AML-193 (cell line): Measurements from ENCODE around the gene NIFK.
"Not testable (repeated sequence)": the region's sequence is repeated elsewhere in the genome, so short reads cannot be mapped to it uniquely, and the experiment has no call there.

Experiments used
- DNase-seq, 2 experiments: peaks; one replicate each; lab custom pipeline; 2025; lab: John Stamatoyannopoulos, UW

Gene NIFK

DNA sequence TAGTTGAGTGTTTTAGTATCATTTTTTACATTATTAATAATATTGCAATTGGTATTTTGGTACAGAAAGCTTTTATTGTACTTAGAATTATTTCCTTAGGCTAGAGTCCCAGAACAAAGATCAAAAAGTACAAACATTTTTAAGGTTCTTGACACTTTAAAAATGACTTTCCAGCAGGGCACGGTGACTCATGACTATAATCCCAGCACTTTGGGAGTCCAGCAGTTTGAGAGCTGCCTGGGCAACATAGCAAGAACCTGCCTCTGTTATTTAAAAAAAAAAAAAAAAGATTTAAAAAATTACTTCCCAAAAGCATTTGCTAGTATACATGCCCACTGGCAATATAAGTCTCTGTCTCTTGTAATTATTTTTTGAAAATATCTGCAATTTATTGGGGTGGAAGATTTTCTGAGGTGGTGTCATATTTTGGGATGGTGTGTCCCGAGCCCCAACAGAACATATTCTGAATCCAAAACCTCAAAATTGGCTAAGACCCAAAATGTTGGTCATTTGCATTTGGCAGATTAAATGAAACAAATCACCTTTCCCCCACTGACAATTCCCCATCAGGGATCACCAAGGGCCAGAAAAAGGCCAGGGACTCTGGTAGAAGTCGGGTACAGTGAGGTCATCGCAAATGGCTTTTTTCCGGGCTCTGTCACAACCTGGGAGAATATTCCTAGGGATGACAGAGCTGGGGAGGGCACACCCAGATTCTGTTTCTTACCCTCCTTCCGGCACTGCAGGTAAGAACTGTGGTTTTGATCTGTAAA lies 42.1 kb downstream of the NIFK start:
- DNase-seq, result no peak

- DNase-seq, result not testable (repeated sequence)
Measured at GRCh38 chr2:121690572-121690971, 46.1 kb downstream of the NIFK start.

GRCh38 chr2:121690095-121690494 lies 46.6 kb downstream of the NIFK start:
- DNase-seq, result no peak

GRCh38 chr2:121689356-121689755 lies 47.3 kb downstream of the NIFK start:
- no peak for DNase-seq

- no peak for DNase-seq
Measured at GRCh38 chr2:121688820-121689219, 47.9 kb downstream of the NIFK start.

- DNase-seq, result no peak
Measured at GRCh38 chr2:121686902-121687301, 49.8 kb downstream of the NIFK start.

- no peak for DNase-seq
Measured at GRCh38 chr2:121686218-121686617, 50.5 kb downstream of the NIFK start.

DNA sequence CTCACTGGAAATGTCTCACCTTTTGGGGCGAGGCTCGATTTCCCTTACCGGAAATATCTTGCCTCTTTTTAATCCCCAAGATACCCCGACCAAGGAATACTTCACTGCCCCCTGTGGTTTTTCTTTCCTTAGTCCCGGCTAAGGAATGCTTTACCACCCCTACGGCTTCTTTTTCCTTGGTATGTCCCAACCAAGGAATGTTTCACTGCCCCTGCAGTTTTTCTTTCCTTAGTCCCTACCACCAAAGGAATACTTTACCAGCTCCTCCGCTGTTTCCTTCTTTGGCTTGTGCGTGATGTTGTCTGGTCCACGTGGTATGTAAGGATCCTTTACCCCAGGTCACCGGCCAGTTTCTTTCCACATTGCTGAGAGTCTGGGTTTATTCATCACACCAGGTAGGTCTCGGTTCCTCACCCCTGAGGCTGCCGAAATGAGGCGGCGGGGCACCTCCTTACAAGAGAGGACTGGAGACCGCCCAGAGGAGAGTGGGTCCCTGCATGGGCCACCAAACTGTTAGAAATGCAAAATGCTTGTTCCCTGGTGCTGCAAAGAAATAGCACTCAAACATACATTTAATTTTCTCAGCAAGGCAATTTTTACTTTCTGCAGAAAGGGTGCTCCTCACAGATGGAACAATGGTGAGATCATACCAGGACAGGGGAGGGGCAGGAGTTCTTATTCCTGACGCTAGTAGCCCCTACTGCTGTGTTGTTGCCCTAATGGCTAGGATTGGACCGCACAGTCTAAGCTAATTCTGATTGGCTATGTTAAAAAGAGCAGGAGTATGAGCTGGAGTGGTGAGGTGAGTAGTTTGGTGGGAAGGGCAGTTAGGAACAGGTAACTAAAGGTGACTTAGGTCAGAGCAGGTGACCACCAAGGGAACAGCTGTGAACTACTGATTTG lies 54.0 kb downstream of the NIFK start:
- no peak for DNase-seq

DNA sequence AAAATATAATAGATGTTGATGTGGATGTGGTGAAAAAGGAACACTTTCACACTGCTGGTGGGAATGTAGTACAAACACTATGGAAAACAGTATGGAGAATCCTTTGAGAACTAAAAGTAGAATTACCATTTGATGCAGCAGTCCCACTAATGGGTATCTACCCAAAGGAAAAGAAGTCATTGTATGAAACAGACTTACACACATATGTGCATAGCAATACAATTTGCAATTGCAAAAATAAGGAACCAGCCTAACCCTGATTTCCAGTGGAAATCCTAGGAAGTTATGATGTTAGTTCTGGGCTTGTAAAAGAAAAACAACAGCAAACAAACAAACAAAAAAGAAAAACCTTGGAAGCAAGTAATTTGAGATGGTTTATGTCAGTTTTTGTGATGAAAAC lies 58.8 kb downstream of the NIFK start:
- no peak for DNase-seq
